DMS153 (cell line): ENCODE results near the gene NAALAD2.

Experiments
- DNase-seq: peaks from one replicate; lab custom pipeline; 2025; lab: John Stamatoyannopoulos, UW

NAALAD2 gene

GRCh38 chr11:90241414-90241813 lies 107.0 kb downstream of the NAALAD2 start:
- DNase-seq: no peak
